Measurements from ENCODE around the gene MAPK8.

The MAPK8 gene

DNA sequence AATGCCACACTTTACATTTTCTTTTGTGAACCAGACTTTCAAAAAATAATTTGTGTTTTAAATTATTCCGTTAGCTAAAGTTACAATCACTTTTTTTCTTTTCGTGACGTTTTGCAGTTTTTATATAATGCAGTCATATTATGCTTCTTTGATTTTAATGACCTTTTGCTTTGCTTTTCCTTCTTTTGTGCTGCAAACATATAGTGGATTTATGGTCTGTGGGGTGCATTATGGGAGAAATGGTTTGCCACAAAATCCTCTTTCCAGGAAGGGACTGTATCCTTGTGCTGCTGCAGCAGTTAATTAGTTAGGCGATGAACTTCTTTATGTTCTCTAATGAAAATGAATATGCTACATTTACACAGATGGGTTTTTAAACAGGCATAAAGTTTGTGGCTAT, 117.4 kb downstream of the MAPK8 start:
- no peak for DNase-seq

DNA sequence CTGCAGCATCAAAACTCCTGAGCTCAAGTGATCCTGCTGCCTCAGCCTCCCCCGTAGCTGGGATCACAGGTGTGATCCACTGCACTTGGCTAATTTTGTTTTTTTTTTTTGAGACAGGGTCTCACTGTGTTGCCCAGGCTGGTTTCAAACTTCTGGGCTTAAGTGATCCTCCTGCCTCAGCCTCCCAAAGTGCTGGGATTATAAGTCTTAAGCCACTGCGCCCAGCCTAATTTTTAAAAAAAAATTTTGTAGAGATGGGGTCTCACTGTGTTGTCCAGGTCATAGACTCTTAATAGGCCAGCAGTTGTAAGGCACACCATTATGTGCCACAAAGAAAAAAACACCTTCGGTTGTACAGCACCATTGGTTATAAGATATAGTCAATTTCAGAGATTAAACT, 122.4 kb downstream of the MAPK8 start:
- DNase-seq, result no peak

DNA sequence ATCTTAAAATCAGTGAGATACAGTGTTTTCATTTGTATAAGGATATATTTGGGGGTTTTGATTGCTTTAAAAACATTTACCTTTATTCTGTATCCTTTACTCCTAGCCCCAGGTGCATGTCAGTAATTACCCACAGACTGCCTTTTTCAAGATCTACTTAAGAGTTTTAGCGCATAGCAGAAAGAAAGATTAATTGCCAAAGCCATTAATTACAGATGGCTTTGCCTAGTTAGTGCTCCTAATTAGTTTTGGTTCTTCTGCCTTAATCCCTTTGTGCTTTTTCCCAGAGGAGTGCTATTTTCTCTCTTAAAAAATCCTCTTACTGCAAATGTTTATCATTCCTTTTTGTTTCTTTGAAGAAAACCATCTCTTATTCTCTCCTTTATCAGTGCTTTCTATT, 122.8 kb downstream of the MAPK8 start:
- no peak for DNase-seq

DNA sequence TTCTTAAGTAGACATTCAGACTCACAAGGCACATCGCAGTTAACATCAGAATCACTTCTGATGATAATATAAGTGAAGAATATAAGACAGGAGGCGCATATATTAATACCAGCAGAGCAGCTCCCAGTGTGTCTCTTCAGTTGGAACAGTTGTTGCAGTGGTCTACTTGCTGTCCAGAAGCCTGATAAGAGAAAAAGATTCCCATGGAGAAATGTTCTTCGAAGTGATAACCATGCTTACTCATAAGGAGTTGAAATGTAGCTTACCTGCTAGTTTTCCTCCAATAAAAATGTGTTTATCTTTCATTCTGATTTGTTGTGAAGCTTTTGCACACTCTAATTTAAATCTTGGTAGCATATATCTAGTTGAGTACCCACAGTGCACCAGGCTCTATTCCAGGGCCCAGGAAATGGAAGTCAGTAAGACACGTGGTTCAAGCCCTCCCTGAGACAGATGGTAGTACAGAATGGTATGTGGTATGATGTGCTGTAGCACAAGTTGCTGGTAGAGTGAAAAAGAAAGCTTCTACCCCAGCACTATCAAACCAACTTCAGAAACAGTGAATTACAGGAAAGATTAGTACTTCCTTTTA, 124.0 kb downstream of the MAPK8 start:
- DNase-seq, result no peak

DNA sequence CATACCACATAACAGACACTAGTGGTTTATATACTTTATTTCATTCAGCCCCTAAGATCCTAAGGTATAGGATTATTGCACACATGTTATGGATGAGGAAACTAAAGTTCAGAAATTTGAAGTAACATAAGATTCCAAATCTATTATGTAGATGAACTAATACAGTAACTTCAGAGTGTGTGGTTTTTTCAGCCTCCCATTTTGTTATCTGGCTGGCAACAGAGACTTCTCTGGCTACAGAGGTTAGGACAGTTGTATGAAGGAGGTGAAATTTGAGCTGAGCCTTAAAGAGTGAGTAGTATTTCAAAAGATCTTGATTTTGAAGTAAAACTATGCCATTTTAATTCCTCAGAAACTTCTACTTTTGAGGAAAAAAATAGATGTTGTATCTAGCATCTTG, 125.4 kb downstream of the MAPK8 start:
- DNase-seq, result no peak

DNA sequence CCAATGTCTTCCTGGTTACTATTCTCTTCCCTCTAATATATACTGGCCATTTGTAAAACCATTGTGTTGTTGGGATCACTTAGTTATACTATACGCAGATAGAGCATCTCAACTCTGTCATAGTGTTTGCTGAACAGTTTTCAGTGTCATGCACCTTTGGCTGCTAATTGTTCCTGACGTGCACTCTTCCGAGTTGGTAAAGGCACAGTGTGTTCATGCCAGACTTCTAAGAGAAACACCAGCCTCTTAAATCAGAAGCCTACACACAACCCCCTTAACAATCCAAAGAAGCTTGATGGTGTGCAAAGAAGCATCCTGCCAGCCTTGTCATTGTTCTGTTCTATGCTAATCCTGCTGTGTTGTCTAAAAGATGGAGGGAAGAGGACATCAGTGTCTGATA, 131.1 kb downstream of the MAPK8 start:
- no peak for DNase-seq

DNA sequence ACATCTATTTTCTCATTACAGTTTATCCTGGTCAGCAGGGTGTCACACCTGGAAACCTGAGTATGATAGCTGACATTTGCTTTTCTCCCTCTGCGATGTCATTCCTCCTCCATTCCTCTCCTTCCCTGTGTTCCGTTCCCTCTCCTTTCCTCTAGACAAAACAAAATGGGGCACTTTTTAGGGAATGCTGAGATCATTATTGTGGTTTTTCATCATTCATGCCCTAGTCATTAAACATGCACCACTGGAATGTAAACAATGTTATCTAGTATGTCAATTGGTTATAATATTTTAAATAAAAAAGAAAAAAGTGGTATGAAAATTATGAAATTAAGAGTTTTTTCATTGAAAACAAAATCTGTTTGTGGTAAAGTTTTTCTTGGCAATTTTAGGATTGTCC, 132.6 kb downstream of the MAPK8 start:
- no peak for DNase-seq

DNA sequence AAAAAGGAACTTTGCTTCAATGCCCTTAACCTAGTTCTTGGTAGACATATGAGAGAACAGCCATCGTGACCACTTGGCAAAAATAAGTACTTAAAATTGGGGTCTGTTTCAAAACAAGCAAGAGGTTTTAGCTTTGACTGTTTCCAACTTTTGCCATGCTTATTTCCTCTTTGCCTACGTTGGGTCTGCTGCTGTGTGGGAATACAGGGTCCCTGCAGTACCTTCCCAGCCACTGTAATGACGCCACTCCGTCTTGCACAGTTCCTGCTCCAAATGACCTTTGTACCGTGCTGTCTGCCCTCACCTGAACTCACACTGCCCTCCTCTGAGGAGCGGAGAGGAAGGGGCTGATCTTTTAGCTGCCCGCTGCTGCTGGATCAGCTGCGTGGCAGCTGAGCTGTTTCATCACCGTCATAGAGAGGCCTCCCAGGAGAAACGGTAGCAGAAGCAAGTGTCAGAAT, 133.1 kb downstream of the MAPK8 start:
- DNase-seq, result no peak

DNA sequence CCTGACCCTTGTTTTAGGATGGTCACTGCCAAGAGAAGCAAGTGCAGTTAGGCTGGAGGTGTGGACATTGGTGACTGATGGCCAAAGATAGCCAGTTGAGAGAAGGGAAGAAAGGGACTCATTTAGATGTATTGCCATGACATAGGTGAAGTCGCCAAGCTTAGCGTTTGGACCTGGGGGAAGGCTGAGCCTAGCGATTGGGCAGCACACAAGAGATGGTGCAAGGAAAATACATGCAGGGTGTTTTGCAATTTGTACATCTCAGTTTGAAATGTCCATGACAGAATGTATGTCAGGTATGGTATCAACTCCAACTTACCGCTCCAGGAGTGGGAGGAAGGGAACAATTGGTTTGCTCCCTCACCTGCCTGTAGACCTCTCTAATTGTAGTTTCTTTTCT, 134.3 kb downstream of the MAPK8 start:
- DNase-seq, result no peak

DNA sequence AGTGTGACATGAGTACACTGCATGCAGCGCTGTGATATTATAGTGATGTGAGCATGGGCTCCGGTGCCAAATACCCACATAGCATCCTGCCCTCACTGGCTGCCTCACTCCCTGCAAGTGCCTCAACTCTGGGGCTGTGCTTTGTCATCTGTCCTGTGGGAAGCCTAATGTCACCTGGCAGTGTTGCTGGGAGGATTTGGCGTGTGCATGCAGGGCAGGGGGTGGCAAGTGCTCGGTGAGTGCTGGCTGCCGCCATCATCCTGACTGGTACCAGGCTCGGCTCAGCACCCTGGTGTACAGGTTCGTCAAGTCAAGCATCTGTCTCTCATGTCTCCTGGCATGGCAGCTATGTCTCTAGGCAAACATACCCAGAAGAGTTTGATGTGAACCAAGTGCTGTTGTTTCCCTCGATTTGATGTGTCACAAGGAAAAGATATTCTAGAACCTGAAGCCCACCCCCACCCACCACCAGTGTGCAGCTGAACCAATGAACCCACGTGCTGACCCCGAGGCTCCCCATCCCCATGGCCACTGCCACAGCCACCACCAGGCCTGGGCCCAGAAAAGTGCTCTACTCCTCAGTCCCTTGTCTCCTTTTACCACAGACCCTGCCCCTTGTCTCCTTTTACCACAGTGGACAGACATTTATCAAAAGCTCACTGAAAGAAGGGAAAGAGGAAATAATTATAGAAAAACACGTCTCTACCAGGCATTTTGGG, 135.8 kb downstream of the MAPK8 start:
- no peak for DNase-seq

DNA sequence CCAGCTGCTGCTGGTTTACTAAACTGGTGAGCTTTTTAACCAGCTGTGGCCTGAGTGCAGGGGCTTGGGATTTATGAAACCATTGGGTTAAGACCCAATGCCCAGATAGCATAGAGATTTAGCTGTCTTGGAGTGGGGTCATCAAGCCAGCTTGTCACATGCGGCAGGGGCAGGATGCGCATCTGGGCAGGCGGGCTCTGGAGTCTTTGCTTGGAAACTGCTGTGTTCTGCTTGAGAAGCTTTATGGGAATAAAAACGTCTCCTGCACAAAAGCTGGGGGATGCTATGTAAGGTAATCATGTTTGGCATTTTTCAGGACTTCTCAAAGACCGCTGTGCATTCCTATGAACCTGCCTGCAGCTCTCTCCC, 136.3 kb downstream of the MAPK8 start:
- peak; percentile 28 for DNase-seq

DNA sequence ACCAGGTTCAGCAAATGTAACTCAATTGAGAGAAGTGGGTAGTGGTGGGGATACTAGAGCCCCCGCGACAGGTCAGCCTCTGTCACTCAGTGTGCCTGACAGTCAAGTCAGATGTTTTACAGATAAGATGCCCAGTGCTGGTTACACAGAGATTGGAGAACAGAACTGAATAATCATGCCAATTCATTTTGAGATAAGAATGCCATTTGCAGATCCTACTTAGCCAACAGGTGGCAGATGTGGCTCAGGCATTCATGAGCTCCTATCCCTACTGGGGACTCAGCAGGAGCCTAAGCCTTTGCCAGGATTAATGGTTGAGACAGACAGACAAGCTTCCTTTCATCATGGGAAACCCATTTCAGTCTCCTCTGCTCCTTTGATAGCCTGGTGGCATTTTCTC, 137.8 kb downstream of the MAPK8 start:
- DNase-seq, result no peak

DNA sequence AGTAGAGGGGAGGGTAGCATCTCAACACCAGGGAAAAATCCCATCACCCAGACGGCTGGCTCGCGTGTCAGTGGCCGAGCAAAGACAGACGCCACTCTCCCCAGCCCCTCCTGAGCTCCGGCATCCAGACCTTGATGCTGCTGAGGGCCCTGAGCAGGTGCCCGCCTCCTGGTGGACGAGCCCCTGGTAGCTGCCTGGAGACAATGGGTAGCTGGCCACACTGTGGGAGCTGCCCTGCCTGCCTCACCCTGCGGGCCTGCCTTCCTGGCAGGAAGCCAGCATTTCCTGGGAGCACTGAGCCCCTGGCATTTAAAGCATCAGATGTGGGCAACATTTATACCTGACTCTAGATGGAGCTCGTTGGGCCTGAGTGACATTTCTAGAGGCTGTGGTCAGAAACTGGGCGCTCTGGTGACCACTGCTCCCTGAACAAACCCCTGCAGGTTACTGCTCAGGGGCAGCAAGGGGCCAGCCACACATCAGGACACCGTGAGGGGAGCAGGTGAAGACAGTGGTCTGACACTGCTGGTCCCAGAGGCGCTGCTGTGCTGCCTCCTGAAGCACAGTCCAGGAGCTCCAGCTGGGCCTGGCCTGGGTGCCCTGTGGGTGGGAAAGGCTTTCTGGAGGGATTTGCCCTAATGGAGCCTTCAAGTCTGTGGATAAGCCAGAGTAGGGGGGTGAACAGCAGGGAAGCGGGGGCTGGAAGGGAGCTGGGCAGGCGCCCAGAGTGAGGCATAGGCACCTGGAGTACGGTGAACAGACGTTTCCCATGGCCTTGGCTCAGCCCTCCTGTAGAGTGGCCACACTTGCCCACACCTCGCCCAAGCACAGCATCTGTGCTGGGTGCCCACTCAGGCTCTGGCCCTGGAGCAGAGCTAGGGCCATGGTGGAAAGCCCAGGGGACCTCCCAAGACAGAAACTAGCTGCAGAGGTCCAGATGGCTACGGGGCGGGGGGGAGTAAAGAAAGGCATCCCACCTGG, 138.7 kb downstream of the MAPK8 start:
- peak; percentile 55 for DNase-seq

DNA sequence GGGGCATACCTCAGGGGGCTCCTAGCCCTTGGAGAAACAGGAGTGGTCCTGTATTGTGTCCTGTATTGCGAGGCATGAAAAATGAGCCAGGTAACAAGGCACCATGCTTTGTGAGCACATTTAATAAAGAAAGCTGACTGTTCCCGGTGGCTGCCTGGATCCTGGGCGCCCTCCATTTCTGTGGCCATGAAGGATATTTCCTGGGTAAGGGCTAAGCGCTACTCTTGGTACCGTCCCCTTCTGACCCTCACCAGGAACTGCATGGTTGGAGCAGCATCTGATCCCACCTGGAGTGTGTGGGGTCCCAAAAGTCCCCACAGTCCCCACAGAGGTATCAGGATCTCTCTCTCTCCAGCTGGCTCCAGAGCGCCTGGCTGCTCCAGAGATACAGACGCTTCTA, 139.5 kb downstream of the MAPK8 start:
- DNase-seq, result no peak

DNA sequence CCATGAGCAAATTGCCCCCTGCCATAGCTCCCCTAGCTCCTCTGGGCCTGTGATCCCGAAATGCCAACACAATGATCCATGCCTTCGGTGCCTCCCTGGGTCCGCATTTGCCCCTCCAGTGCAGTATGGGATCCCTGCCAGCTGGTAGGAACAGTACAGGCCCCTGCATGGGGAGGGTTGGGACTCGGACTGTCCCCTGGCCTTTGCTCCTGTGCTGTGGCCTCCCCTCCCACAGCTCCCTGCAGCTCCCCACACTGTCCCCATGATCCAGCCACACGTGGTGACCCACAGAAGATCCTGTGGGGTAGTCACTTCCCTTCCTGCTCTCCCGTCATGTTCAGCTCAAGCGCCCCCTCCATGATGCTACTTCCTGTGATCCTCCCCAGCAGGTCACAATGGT, 140.3 kb downstream of the MAPK8 start:
- DNase-seq, result peak; percentile 58

DNA sequence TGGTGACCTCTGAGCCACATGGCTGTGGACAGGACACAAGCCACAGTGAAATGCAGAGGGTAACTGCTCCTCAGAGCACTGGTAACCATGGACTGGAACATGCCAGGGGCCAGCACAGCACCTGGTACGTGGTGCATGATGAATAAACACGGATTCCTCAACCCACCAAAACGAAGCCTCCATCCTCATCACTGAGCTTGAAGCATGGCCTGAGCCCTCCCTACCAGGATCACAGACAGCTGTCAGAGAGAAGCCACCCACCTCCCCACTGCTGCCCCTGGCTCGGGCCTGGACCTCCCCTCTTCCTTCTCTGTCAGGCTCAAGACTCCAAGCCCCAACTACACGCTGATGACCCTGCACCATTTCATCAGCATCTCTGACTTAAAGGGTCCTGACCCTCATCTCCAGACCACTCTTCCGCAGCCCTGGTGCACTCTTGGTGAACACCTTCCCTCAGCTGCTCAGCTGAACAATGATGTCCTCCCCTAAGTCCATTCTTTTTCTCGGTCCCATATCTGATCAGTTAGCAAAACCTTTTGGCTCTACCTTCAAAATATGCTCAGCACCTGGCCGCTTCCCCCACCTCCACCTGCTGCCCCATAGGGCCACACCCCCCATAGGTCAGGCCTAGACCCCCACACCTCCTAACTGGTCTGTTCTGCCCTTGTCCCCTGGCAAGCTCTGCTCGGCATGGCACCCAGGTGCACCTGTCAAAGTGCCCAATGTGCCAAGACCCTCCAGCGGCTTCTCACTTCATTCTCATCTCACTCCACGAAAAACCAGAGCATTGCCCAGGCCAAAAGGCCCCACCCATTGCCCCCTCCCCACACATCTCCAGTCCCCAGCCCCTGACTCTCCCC, 141.1 kb downstream of the MAPK8 start:
- peak; percentile 45 for DNase-seq

DNA sequence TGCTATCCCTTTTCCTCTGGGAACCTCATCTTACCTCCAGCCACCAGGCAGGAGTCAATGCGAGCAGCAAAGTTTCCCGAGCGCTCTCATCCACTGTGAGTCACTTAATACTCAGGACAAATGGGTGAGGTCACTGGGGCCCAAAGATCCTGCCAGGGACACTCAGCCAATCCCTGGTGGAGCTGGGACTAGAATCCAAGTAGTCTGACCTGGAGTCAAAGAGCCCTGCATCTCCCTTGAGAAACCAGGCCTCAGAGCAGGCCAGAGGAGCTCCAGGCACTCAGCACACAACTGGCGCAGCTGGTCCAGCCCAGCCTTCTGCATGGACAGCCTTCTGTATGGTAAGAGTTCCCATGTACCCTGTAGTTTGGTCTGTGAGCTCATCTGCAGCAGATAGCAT, 142.3 kb downstream of the MAPK8 start:
- peak; percentile 25 for DNase-seq

DNA sequence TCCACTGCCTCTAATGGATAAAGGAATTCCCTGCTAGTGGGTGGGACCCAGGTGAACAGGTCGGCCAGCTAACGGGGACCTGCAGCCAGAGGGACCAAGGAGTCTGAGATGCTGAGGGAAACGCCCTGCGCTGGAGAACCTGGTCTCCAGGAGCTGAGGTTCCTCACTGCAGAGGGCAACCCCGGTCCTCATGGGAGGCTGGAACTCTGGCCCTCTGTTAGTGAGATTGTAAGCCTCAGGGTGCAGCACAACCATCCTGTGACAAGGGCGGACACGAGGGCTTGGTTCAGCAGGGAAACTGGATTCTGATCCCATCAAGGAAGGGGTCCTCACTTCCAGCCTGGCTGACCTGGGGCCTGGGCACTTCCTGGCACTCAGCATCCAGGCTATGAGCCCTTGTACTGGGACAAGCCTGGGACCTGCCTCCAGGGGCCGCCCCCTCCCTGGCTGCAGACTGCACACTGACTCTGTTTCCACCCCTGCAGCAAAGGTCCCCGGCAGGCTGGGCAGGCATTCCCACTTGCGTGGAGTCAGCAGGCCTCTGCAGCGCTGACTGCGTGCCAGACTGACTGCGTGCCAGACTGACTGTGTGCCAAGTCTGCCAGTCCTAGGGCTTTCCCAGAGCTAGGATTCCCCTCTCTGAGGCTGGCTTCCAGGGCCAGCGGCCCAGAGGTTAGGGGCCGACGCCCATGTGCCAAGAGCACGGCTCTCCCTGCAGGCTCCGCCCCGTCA, 143.2 kb downstream of the MAPK8 start:
- peak; percentile 61 for DNase-seq

DNA sequence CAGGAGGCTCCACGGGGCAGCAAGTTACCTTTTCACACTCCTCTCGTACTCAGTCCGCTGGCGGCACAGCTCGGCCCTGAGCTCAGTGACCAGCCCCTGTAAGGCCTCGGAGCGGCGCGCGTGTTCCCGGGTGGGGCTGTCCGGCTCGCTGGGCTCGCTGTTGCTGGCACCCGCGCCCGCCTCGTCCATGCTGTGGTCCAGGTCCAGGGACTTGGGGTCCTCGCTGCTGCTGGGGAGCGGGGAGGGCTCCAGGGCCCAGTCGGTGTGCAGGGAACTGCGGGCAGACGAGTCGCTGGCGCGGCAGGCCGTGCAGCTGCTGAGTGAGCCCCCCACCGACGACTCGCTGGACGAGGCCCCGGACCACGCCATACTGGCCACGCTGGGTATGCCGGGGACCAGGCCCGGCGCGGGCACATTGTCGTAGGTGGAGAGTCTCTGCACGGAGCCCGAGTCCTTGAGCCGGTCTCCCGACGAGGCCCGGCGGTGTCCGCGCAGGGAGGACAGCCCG, 143.8 kb downstream of the MAPK8 start:
- peak; percentile 62 for DNase-seq

DNA sequence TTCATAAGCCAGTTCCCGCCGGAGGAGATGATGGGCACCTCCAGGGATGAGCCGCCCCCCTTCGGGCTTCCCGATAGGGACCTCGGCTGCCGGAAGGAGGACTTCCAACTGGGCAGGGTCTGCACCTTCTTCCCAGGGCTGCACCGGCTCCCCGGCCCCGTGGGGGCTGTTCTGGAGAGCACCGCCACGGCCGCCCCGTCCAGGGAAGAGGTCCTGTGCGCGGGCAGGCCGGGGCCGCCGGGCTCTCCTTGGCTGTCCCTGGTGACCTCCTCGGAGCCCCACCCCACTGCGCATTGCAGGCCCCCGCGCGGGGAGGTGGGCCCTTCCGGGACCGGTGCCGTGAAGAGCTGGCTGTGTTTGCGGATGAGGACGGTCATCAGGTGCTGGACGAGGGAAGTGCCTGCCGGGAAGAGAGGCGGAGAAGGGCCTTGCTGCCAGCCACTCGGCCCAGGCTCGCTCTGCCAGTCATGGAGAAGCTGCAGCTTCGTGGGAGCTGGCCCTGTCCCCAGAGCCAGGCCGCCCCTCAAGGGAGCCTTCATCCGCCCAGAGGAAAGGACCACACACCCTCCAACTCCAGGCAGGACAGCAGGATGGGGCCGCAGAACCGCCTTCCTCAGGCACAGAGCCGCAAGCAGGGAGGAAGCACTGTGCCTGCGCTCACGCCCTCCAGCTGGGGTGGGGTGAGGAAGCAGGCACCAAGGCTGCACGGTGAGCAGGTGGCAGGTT, 144.4 kb downstream of the MAPK8 start:
- DNase-seq, result peak; percentile 58
